Epithelial cell of esophagus (primary cell): ENCODE measurements around the gene ETV3.

Experiments
- DNase-seq: peaks from one replicate; pipeline ENCODE4 v3.0.0; 2010; ENCODE audit warnings: low read depth
- H3K4me3 ChIP-seq: 2 replicates; pipeline ENCODE4 v1.5.1; 2011; ENCODE audit warnings: mild to moderate bottlenecking, low read length, control low read depth
- CTCF ChIP-seq: IDR thresholded peaks from 2 replicates; pipeline ENCODE4 v1.5.1; 2011; ENCODE audit warnings: low read depth, mild to moderate bottlenecking, low read length, control low read depth, inconsistent platforms; ENCODE audit not compliant: insufficient read depth; ENCODE audit errors: missing control alignments

Gene ETV3

GRCh38 chr1:157106813-157107189, 31.4 kb downstream of the ETV3 start:
- TF ChIP-seq CTCF = no peak
- no peak overlapping the region for H3K4me3 ChIP-seq
- no peak for DNase-seq

GRCh38 chr1:157105988-157106812, 32.0 kb downstream of the ETV3 start:
- DNase-seq = peak; percentile 83

GRCh38 chr1:157105298-157105987, 32.8 kb downstream of the ETV3 start:
- DNase-seq = no peak
- TF ChIP-seq CTCF = no peak
- H3K4me3 ChIP-seq = no peak overlapping the region

More at GRCh38 chr1:157105988-157106812, 32.0 kb downstream of the ETV3 start:
- TF ChIP-seq CTCF = no peak
- no peak overlapping the region for H3K4me3 ChIP-seq

- DNase-seq = peak; percentile 69
Observed at GRCh38 chr1:157104598-157105293, 33.4 kb downstream of the ETV3 start.

GRCh38 chr1:157103268-157103667, 34.9 kb downstream of the ETV3 start:
- no peak for TF ChIP-seq CTCF
- DNase-seq = no peak
- no peak overlapping the region for H3K4me3 ChIP-seq

More at GRCh38 chr1:157104598-157105293, 33.4 kb downstream of the ETV3 start:
- H3K4me3 ChIP-seq = no peak overlapping the region
- TF ChIP-seq CTCF = no peak

- H3K4me3 ChIP-seq = no peak overlapping the region
- TF ChIP-seq CTCF = no peak
- DNase-seq = peak; percentile 67
Observed at GRCh38 chr1:157101149-157101548, 37.0 kb downstream of the ETV3 start.
